ENCODE results near the gene ACO2. TPM values are rescaled to one million over a fixed set of nuclear protein-coding genes. Genes with fewer than 3 reads are reported as not detected.
A peak's percentile ranks its signal among the peaks of the same experiment; 100 is the strongest.
"Not testable (repeated sequence)": the region's sequence is repeated elsewhere in the genome, so short reads cannot be mapped to it uniquely, and the experiment has no call there.

Gene ACO2
- total RNA-seq (33.9 TPM), polyA plus RNA-seq (29.7 TPM)
- long read RNA-seq, donor 1, partial matches to known transcripts: 0 of 3 reads
- long read RNA-seq, donor 1, other reads (novel, unspliced or antisense): 0 of 3 reads
- long read RNA-seq, donor 2, transcript ACO2-201 (18 exons, 2,741 nt): major isoform, 19 of 24 reads
- long read RNA-seq, donor 2, partial matches to known transcripts: 5 of 24 reads
- long read RNA-seq, donor 2, other reads (novel, unspliced or antisense): 0 of 24 reads
- long read RNA-seq, donor 3, transcript ACO2-201 (18 exons, 2,741 nt): major isoform, 10 of 26 reads
- long read RNA-seq, donor 3, partial matches to known transcripts: 16 of 26 reads
- long read RNA-seq, donor 3, other reads (novel, unspliced or antisense): 0 of 26 reads
- long read RNA-seq, donor 4, transcript ACO2-201 (18 exons, 2,741 nt): major isoform, 5 of 21 reads
- long read RNA-seq, donor 4, partial matches to known transcripts: 16 of 21 reads
- long read RNA-seq, donor 4, other reads (novel, unspliced or antisense): 0 of 21 reads
- long read RNA-seq, donor 5, transcript ACO2-201 (18 exons, 2,741 nt): major isoform, 18 of 79 reads
- long read RNA-seq, donor 5, partial matches to known transcripts: 49 of 79 reads
- long read RNA-seq, donor 5, other reads (novel, unspliced or antisense): 12 of 79 reads
- long read RNA-seq, donor 6, transcript ACO2-201 (18 exons, 2,741 nt): major isoform, 6 of 16 reads
- long read RNA-seq, donor 6, partial matches to known transcripts: 10 of 16 reads
- long read RNA-seq, donor 6, other reads (novel, unspliced or antisense): 0 of 16 reads
- long read RNA-seq, donor 7, transcript ACO2-201 (18 exons, 2,741 nt): major isoform, 6 of 13 reads
- long read RNA-seq, donor 7, partial matches to known transcripts: 0 of 13 reads
- long read RNA-seq, donor 7, other reads (novel, unspliced or antisense): 7 of 13 reads
- long read RNA-seq, donor 8, transcript ACO2-201 (18 exons, 2,741 nt): major isoform, 7 of 7 reads
- long read RNA-seq, donor 8, partial matches to known transcripts: 0 of 7 reads
- long read RNA-seq, donor 8, other reads (novel, unspliced or antisense): 0 of 7 reads
- long read RNA-seq, donor 9, transcript ACO2-201 (18 exons, 2,741 nt): major isoform, 5 of 11 reads
- long read RNA-seq, donor 9, partial matches to known transcripts: 6 of 11 reads
- long read RNA-seq, donor 9, other reads (novel, unspliced or antisense): 0 of 11 reads
- long read RNA-seq, donor 10, transcript ACO2-201 (18 exons, 2,741 nt): major isoform, 8 of 19 reads
- long read RNA-seq, donor 10, partial matches to known transcripts: 11 of 19 reads
- long read RNA-seq, donor 10, other reads (novel, unspliced or antisense): 0 of 19 reads

DNA sequence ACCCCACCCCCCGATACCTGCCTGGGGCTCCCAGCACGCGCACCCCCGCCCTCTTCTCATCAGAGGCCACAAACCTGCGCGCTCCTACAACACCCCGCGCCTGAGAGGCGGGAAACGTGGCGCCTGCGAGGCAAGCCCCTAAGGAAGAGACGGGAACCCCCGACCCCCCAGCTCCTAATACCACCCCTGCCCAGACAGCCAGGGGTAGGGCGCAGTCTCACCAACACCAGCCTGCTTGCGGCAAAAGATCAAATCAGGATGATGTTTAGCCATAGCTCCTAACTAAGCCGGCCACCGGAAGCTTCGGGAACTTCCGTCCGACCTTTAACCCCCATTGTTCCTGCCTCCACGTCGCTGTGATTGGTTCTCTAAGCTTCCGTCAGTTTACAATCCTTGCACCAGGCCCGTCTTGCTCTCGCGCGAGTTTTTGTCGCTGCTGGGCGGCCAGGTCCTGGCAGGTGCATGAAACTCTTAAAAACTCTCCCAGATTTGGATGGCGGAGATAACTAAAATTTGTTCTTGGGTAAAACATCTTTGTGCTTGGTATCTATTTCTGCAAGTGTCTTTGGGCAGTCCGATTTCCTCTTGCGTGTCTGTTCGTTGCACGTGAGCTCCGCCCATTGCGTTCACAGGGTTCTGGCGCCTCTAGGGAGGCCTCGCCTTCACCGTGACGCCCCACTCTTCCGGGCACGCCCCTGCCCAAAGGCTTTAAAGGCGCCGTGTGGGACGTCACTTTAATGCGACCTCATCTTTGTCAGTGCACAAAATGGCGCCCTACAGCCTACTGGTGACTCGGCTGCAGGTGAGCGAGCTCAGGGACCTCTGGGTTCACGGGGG lies at the start of gene ACO2, which contains the start of gene PHF5A:
TSS of gene ACO2 (plus strand) at position 737 of the 837 bp plus-strand sequence. CDS start at position 767, 30 bp downstream.
TSS of gene PHF5A (minus strand) at position 312 of the 837 bp plus-strand sequence. CDS start at position 273, 39 bp downstream.
- Histone ChIP-seq H3K27ac (ENCODE audit: low read depth in 1 of 2, low read length in 1 of 2) (peak within 1 kb of the TSS; percentile 87 to 95), H3K9me3 (ENCODE audit: control insufficient read depth in 2 of 2, insufficient read depth in 1 of 2, low read length in 1 of 2) (no peaks in the 10 kb centered on the region), H3K4me3 (ENCODE audit: low read length in 2 of 2) (peak within 1 kb of the TSS; percentile 74 to 84), H3K27me3 (ENCODE audit: control insufficient read depth in 2 of 2, insufficient read depth in 1 of 2, low read length in 1 of 2) (no peaks in the 10 kb centered on the region), H3K36me3 (ENCODE audit: control insufficient read depth in 2 of 2, insufficient read depth in 2 of 2, low read length in 1 of 2) (peaks cover 29 to 49% of the 10 kb centered on the region in 2 donors), H3K4me1 (ENCODE audit: control insufficient read depth in 2 of 2, insufficient read depth in 2 of 2, low read length in 2 of 2) (peaks cover 15 to 16% of the 10 kb centered on the region in 2 donors)
- WGBS: under 1% methylated on average over 51 of the region's 51 CpGs
- peak; percentile 97 to 100 (median 99) for DNase-seq (ENCODE audit: low read depth in 6 of 9, low spot score in 9 of 9)

DNA sequence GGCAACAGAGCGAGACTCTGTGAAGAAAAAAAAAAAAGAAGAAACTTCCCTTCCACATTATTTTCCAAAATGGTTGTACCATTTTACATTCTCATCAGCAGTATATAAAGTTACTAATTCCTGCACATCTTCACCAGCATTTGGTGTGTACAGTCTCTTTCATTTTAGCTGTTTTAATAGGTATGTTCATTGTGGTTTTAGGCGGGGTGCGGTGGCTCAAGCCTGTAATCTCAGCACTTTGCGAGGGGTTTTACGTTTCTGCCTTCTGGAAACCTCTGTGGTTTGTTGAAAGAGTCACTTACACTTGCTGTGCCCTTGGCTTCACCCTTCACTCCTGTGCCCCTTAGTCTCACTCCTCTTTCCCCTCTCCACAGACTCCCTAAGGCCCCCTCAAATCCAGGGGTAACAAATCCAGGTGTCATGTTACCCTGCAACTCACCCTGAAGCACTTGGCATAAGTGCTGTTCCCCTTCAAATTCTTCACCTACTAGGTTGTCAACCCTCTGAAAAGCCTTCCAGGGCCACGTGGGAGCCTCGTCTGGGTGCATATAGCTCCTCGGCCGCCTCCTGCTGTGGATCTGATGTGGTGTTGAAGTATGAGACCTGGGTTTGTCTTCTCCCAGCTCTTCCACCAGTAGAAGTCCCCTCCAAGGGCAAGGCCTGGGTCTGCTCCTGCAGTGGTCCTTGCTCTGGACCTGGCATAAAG lies 43.1 kb upstream of the ACO2 start:
- Histone ChIP-seq H3K27me3 (ENCODE audit: control insufficient read depth in 2 of 2, insufficient read depth in 1 of 2, low read length in 1 of 2) (no peaks in the 10 kb centered on the region), H3K36me3 (ENCODE audit: control insufficient read depth in 2 of 2, insufficient read depth in 2 of 2, low read length in 1 of 2) (peaks cover 38 to 40% of the 10 kb centered on the region in 2 donors), H3K27ac (ENCODE audit: low read depth in 1 of 2, low read length in 1 of 2) (no peak overlapping the region), H3K9me3 (ENCODE audit: control insufficient read depth in 2 of 2, insufficient read depth in 1 of 2, low read length in 1 of 2) (no peaks in the 10 kb centered on the region), H3K4me1 (ENCODE audit: control insufficient read depth in 2 of 2, insufficient read depth in 2 of 2, low read length in 2 of 2) (peaks cover 0 to 5% of the 10 kb centered on the region in 2 donors), H3K4me3 (ENCODE audit: low read length in 2 of 2) (no peak overlapping the region)
- peak in 1 of 9 donors; percentile 32 for DNase-seq (ENCODE audit: low read depth in 6 of 9, low spot score in 9 of 9)
- WGBS: 72% methylated on average over 9 of the region's 9 CpGs

DNA sequence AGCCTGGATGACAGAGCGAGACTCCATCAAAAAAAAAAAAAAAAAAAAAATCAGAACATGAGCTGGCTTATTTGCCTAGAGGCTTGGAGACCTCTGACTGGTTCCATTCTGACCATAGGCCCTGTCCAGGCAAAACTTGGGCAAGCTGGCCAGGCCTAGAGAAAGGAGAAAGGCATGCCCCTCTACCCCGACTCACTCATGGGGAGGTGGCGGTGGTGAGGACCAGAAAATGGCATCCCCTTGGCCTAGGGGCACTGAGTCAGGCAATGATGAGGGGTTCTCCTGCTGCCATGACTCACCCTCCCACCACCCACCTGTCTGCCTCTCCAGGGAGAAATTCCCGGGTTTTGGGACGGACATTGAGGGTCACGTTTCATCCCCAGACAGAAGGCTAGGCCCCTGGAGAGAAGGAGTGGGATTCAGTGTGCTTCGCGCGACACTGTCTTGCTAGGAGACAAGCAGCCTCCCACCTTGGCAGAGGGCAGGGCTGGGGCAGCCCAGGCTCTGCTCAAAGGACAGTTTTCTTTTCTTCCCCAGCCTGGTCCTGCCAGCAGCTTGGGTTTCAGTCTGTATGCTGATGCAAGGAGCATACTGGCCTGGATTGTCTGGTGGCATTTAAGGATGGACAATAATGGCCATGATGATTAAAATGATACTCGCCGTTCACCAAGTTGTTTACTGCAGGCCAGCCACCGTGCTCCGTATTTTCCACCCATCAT lies 39.5 kb upstream of the ACO2 start:
- Histone ChIP-seq H3K36me3 (ENCODE audit: control insufficient read depth in 2 of 2, insufficient read depth in 2 of 2, low read length in 1 of 2) (peaks cover 46% of the 10 kb centered on the region in 2 donors), H3K4me3 (ENCODE audit: low read length in 2 of 2) (no peak overlapping the region), H3K4me1 (ENCODE audit: control insufficient read depth in 2 of 2, insufficient read depth in 2 of 2, low read length in 2 of 2) (peaks cover 0 to 5% of the 10 kb centered on the region in 2 donors), H3K27me3 (ENCODE audit: control insufficient read depth in 2 of 2, insufficient read depth in 1 of 2, low read length in 1 of 2) (no peaks in the 10 kb centered on the region), H3K27ac (ENCODE audit: low read depth in 1 of 2, low read length in 1 of 2) (no peak overlapping the region), H3K9me3 (ENCODE audit: control insufficient read depth in 2 of 2, insufficient read depth in 1 of 2, low read length in 1 of 2) (no peaks in the 10 kb centered on the region)
- WGBS: 98% methylated on average over 13 of the region's 13 CpGs
- no peak for DNase-seq (ENCODE audit: low read depth in 6 of 9, low spot score in 9 of 9)

DNA sequence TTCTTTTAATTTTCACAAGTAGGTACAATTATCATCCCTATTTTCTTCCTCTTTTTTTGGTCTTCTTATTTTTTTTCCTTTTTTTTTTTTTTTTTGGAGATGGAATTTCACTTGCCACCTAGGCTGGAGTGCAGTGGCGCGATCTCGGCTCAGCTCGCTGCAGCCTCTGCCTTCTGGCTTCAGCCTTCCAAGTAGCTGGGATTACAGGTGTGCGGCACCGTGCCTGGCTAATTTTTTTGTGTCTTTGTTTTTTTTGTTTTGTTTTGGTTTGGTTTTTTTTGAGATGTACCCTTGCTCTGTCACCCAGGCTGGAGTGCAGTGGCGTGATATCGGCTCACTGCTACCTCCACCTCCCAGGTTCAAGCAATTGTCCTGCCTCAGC lies 39.0 kb upstream of the ACO2 start:
- no peaks in the 10 kb centered on the region for H3K27me3 ChIP-seq (ENCODE audit: control insufficient read depth in 2 of 2, insufficient read depth in 1 of 2, low read length in 1 of 2)
- H3K36me3 ChIP-seq (ENCODE audit: control insufficient read depth in 2 of 2, insufficient read depth in 2 of 2, low read length in 1 of 2): peaks cover 46 to 48% of the 10 kb centered on the region in 2 donors
- peaks cover 0 to 5% of the 10 kb centered on the region in 2 donors for H3K4me1 ChIP-seq (ENCODE audit: control insufficient read depth in 2 of 2, insufficient read depth in 2 of 2, low read length in 2 of 2)
- H3K27ac ChIP-seq (ENCODE audit: low read depth in 1 of 2, low read length in 1 of 2): no peak overlapping the region
- WGBS: 98% methylated on average over 8 of the region's 8 CpGs
- no peak overlapping the region for H3K4me3 ChIP-seq (ENCODE audit: low read length in 2 of 2)
- no peaks in the 10 kb centered on the region for H3K9me3 ChIP-seq (ENCODE audit: control insufficient read depth in 2 of 2, insufficient read depth in 1 of 2, low read length in 1 of 2)
- no peak for DNase-seq (ENCODE audit: low read depth in 6 of 9, low spot score in 9 of 9)

DNA sequence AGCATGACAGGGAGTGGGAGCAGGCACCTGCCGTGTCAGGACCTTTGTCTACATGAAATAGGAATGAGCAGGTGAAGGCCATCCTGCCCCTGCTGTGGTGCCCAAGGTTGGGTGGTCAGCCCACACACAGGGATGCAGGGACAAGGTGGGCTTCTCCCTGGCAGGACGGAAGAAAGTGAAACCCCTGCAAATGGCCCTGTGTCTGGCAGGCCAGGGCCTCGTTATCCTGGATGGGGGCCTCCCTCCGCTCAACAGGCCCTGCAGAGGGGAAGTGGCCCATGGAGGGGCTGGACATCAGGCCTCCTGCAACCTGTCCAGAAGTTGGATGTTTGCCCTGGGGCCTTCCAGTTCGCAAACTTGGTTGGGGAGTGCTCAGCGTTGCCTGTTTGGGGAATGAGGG lies 37.3 kb upstream of the ACO2 start:
- no peak for DNase-seq (ENCODE audit: low read depth in 6 of 9, low spot score in 9 of 9)
- H3K27ac ChIP-seq (ENCODE audit: low read depth in 1 of 2, low read length in 1 of 2): no peak overlapping the region
- H3K4me1 ChIP-seq (ENCODE audit: control insufficient read depth in 2 of 2, insufficient read depth in 2 of 2, low read length in 2 of 2): no peaks in the 10 kb centered on the region
- 97% methylated on average over 6 of the region's 6 CpGs for WGBS
- H3K9me3 ChIP-seq (ENCODE audit: control insufficient read depth in 2 of 2, insufficient read depth in 1 of 2, low read length in 1 of 2): no peaks in the 10 kb centered on the region
- H3K4me3 ChIP-seq (ENCODE audit: low read length in 2 of 2): no peak overlapping the region
- H3K36me3 ChIP-seq (ENCODE audit: control insufficient read depth in 2 of 2, insufficient read depth in 2 of 2, low read length in 1 of 2): peaks cover 56 to 57% of the 10 kb centered on the region in 2 donors
- no peaks in the 10 kb centered on the region for H3K27me3 ChIP-seq (ENCODE audit: control insufficient read depth in 2 of 2, insufficient read depth in 1 of 2, low read length in 1 of 2)

DNA sequence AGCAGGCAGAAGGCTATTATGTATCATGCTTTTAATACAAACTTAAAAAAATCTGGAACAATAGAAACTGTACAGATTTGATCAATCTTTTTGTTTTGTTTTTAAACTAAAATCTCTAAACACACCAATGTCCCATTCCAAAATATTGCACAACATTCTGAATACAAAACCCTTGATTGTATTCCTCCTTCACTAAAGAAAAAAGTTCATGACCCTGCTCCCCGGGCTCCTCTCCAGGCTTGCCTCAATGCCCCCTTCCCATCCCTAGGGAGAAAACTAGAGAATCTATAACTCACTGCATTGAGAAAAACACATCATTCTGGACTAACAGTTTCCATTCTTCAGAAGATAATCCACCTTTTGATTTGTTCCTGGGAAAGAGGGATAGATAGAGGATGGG lies 35.4 kb upstream of the ACO2 start:
- not testable (repeated sequence) for H3K27ac ChIP-seq (ENCODE audit: low read depth in 1 of 2, low read length in 1 of 2); H3K4me3 ChIP-seq (ENCODE audit: low read length in 2 of 2); H3K4me1 ChIP-seq (ENCODE audit: control insufficient read depth in 2 of 2, insufficient read depth in 2 of 2, low read length in 2 of 2); DNase-seq (ENCODE audit: low read depth in 6 of 9, low spot score in 9 of 9); H3K27me3 ChIP-seq (ENCODE audit: control insufficient read depth in 2 of 2, insufficient read depth in 1 of 2, low read length in 1 of 2); H3K9me3 ChIP-seq (ENCODE audit: control insufficient read depth in 2 of 2, insufficient read depth in 1 of 2, low read length in 1 of 2)
- WGBS: 100% methylated on average over 1 of the region's 1 CpG
- peaks cover 57 to 63% of the 10 kb centered on the region in 2 donors for H3K36me3 ChIP-seq (ENCODE audit: control insufficient read depth in 2 of 2, insufficient read depth in 2 of 2, low read length in 1 of 2)

DNA sequence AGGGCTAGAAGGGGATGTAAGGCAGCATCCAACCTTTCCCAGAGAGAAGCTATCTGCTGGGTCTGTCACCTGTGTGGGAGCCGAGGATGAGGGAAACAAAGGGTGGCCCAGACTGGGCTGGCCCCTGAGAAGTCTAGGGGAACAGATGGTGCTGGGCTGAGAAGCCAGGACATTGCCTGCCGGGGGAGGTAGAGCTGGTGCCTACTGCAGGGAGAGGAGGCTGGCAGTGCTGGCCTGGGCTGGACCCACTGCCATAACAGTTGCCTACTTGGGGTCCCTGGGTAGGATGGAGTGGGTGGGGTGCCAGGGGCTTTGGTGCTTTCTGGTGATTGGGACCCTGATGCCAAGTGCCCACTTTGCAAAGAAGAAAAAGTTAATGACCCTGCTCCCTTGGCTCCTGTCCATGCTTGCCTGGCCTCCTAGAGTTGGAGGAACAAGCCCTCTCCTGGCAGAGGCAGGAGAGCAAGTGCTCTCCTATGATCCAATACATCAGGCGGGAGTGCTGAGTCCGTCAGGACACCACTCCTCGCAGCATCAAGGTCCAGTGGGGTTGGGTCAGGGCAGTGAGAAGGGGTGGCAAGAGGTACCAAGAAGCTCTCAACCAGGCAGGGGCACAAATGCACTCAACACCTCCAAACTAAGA lies 34.4 kb upstream of the ACO2 start:
- not testable (repeated sequence) for H3K27me3 ChIP-seq (ENCODE audit: control insufficient read depth in 2 of 2, insufficient read depth in 1 of 2, low read length in 1 of 2); DNase-seq (ENCODE audit: low read depth in 6 of 9, low spot score in 9 of 9); H3K27ac ChIP-seq (ENCODE audit: low read depth in 1 of 2, low read length in 1 of 2); H3K4me1 ChIP-seq (ENCODE audit: control insufficient read depth in 2 of 2, insufficient read depth in 2 of 2, low read length in 2 of 2); H3K4me3 ChIP-seq (ENCODE audit: low read length in 2 of 2); H3K9me3 ChIP-seq (ENCODE audit: control insufficient read depth in 2 of 2, insufficient read depth in 1 of 2, low read length in 1 of 2)
- peaks cover 67 to 68% of the 10 kb centered on the region in 2 donors for H3K36me3 ChIP-seq (ENCODE audit: control insufficient read depth in 2 of 2, insufficient read depth in 2 of 2, low read length in 1 of 2)
- 99% methylated on average over 5 of the region's 5 CpGs for WGBS

Data from thymus (tissue), 14 donors.